ENCODE results near the gene TLL1. TPM values are rescaled to one million over a fixed set of nuclear protein-coding genes. Genes with fewer than 3 reads are reported as not detected.

TLL1 gene
- total and polyA plus RNA-seq, 2 of the 13 experiments (the other 11 are each of a cell fraction or from before 2014, with no cell fraction given), result not detected

- no peak for TF ChIP-seq ESRRA (CRISPR knock-in tag; IDR thresholded peaks at IDR 0.05; ENCODE audit: low read depth)
Observed at GRCh38 chr4:165931741-165932140, 58.7 kb downstream of the TLL1 start (continued).

- H3K27me3 ChIP-seq (ENCODE audit: control insufficient read depth in 1 of 2, insufficient read depth in 2 of 2, low read length in 2 of 2), result no peaks in the 10 kb centered on the region
- H3K4me1 ChIP-seq (ENCODE audit: insufficient read depth, low read length), result no peaks in the 10 kb centered on the region
- no peak for ATAC-seq
- no peak for DNase-seq (ENCODE audit: low spot score)
- H3K9me3 ChIP-seq (ENCODE audit: low read length), result no peaks in the 10 kb centered on the region
- no peak overlapping the region for H3K9ac ChIP-seq (ENCODE audit: insufficient read depth, low read depth, low read length)
- no peak overlapping the region for H3K4me3 ChIP-seq (replicated peaks in 1 of 3; ENCODE audit: insufficient read depth in 1 of 3, low read depth in 2 of 3, low read length in 3 of 3)
- whole genome bisulfite sequencing (ENCODE audit: low lambda C conversion rate), result 0% methylated on average over 4 of the region's 4 CpGs
- CTCF ChIA-PET (ENCODE audit: low intra/inter-chr PET ratio, low total read pairs), result no interaction called here
- POLR2A ChIA-PET, result no interaction called here
- no peaks in the 10 kb centered on the region for H3K36me3 ChIP-seq (replicated peaks in 1 of 2; ENCODE audit: control insufficient read depth in 1 of 2, insufficient read depth in 2 of 2, low read length in 2 of 2)
- TF ChIP-seq TGIF2 (CRISPR knock-in tag; IDR thresholded peaks at IDR 0.05) (no peak), ZNF383 (CRISPR knock-in tag; IDR thresholded peaks at IDR 0.05; ENCODE audit: borderline replicate concordance) (no peak), ZNF282 (IDR thresholded peaks at IDR 0.05; ENCODE audit: partially characterized antibody) (no peak), ZNF263 (CRISPR knock-in tag; IDR thresholded peaks at IDR 0.05) (no peak), MAFK (conservative IDR thresholded peaks at IDR 0.05 in 1 of 2, IDR thresholded peaks at IDR 0.05 in 1 of 2; ENCODE audit: low read length in 2 of 2) (peak; percentile 40 to 70; a peak in 3 of 4 replicates), MAFF (IDR thresholded peaks at IDR 0.05; ENCODE audit: low read depth, low read length) (peak; percentile 65)
- no TSS peak for BruUV-seq (replicated peaks)
- H4K20me1 ChIP-seq (ENCODE audit: insufficient read depth, low read length), result no peaks in the 10 kb centered on the region
- no peak for FAIRE-seq
- no peaks in the 10 kb centered on the region for H3K79me2 ChIP-seq (ENCODE audit: insufficient read depth, low read length)
- H3K27ac ChIP-seq (ENCODE audit: extremely low read length, insufficient read depth, low read length), result no peak overlapping the region
- no peak overlapping the region for H3K4me2 ChIP-seq (ENCODE audit: low read depth, low read length)
- in situ Hi-C loops (cut with HindIII; ENCODE audit: extremely low pct_ligation_motif_present, low pct_unique_long_range_greater_than_20kb), result no loop called here
- no peak overlapping the region for H2AFZ ChIP-seq (ENCODE audit: low read length)
- intact Hi-C loops (cut with micrococcal nuclease; ENCODE audit: unreplicated experiment), result no loop called here
Observed at GRCh38 chr4:165944900-165945299, 71.9 kb downstream of the TLL1 start.

DNA sequence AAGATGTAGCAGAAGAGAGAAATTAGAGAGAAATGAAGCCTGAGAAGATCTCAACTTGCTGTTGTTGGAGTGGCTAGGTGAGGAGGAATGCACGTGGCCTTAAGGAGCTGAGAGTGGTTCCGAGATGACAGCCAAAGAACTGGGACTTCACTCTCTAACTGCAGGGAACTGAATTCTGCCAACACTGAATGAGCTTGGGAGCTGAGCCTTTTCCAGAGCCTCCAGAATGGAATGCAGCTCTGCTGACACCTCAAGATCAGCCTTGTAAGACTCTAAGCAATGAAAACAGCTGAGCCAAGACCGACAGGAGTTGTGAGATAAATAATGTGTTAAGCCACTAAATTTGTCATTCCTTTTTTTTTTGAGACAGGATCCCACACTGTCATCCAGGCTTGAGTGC lies 73.0 kb downstream of the TLL1 start:
- Histone ChIP-seq H2AFZ (ENCODE audit: low read length) (no peak overlapping the region), H4K20me1 (ENCODE audit: insufficient read depth, low read length) (no peaks in the 10 kb centered on the region), H3K4me3 (replicated peaks in 1 of 3; ENCODE audit: insufficient read depth in 1 of 3, low read depth in 2 of 3, low read length in 3 of 3) (no peak overlapping the region), H3K9ac (ENCODE audit: insufficient read depth, low read depth, low read length) (no peak overlapping the region), H3K27ac (ENCODE audit: extremely low read length, insufficient read depth, low read length) (no peak overlapping the region), H3K4me2 (ENCODE audit: low read depth, low read length) (no peak overlapping the region), H3K36me3 (replicated peaks in 1 of 2; ENCODE audit: control insufficient read depth in 1 of 2, insufficient read depth in 2 of 2, low read length in 2 of 2) (no peaks in the 10 kb centered on the region), H3K4me1 (ENCODE audit: insufficient read depth, low read length) (no peaks in the 10 kb centered on the region), H3K9me3 (ENCODE audit: low read length) (no peaks in the 10 kb centered on the region), H3K79me2 (ENCODE audit: insufficient read depth, low read length) (no peaks in the 10 kb centered on the region), H3K27me3 (ENCODE audit: control insufficient read depth in 1 of 2, insufficient read depth in 2 of 2, low read length in 2 of 2) (no peaks in the 10 kb centered on the region)
- TF ChIP-seq ZC3H4 (CRISPR knock-in tag; IDR thresholded peaks at IDR 0.05; ENCODE audit: borderline replicate concordance), result no peak
- no peak for TF ChIP-seq ZNF749 (CRISPR knock-in tag; IDR thresholded peaks at IDR 0.05; ENCODE audit: borderline replicate concordance)
- no peak for TF ChIP-seq ZNF260 (CRISPR knock-in tag; IDR thresholded peaks at IDR 0.05; ENCODE audit: borderline replicate concordance, low read depth)
- WGBS (ENCODE audit: low lambda C conversion rate), result 6% methylated on average over 3 of the region's 3 CpGs
- no peak for DNase-seq (ENCODE audit: low spot score)
- intact Hi-C loops (cut with micrococcal nuclease; ENCODE audit: unreplicated experiment) (no loop called here), in situ Hi-C loops (cut with HindIII; ENCODE audit: extremely low pct_ligation_motif_present, low pct_unique_long_range_greater_than_20kb) (no loop called here)
- BruUV-seq (replicated peaks), result no TSS peak
- POLR2A ChIA-PET, result no interaction called here
- FAIRE-seq, result no peak
- CTCF ChIA-PET (ENCODE audit: low intra/inter-chr PET ratio, low total read pairs), result no interaction called here
- no peak for ATAC-seq

Data from HepG2 (cell line).